Right lobe of liver (tissue), 6 donors: ENCODE data around the gene LCOR. TPM values are rescaled to one million over a fixed set of nuclear protein-coding genes. Genes with fewer than 3 reads are reported as not detected.

ENCODE experiments used
- ATAC-seq, 4 donors: fragments of 200-7000 bp; cut with Tn5 transposase; one replicate each; pipeline ENCODE4 v1.9.1; 2020; ENCODE audit warnings: mild to moderate bottlenecking in 4 of 4, moderate library complexity in 4 of 4
- DNase-seq, 3 donors: peaks; one replicate each; pipeline ENCODE4 v3.0.0-alpha.2; 2020
- H3K27ac ChIP-seq, 3 donors: fragments of 200-600 bp; one replicate each; pipeline ENCODE4 v1.8.0; 2022
- H3K27me3 ChIP-seq, 2 donors: fragments of 200-600 bp; one replicate each; pipeline ENCODE4 v1.8.0; 2022
- H3K36me3 ChIP-seq, 4 donors: fragments of 200-600 bp; sonication (generic) in 1 of 4; one replicate each; pipeline versions ENCODE4 v1.5.1 to v1.8.0; 2017 to 2022; ENCODE audit warnings: control low read depth in 1 of 4
- H3K4me1 ChIP-seq, 4 donors: fragments of 200-600 bp; sonication (generic) in 1 of 4; one replicate each; pipeline versions ENCODE4 v1.5.1 to v1.8.0; 2017 to 2022; ENCODE audit warnings: control low read depth in 1 of 4
- H3K4me3 ChIP-seq, 3 donors: fragments of 200-600 bp; one replicate each; pipeline ENCODE4 v1.8.0; 2022
- H3K9me3 ChIP-seq, 4 donors: fragments of 200-600 bp; sonication (generic) in 1 of 4; one replicate each; pipeline versions ENCODE4 v1.5.1 to v1.8.0; 2017 to 2022; ENCODE audit warnings: control low read depth in 1 of 4
- CTCF ChIP-seq, 4 donors: fragments of 200-600 bp in 3 of 4; fragments of 450-650 bp in 1 of 4; IDR thresholded peaks; one replicate each; pipeline versions ENCODE4 v1.5.1 to v1.8.0; 2016 to 2022; ENCODE audit warnings: antibody characterized with exemption in 4 of 4, mild to moderate bottlenecking in 2 of 4
- POLR2A ChIP-seq: fragments of 450-650 bp; IDR thresholded peaks from one replicate; pipeline ENCODE4 v1.6.1; 2017; ENCODE audit warnings: antibody characterized with exemption, mild to moderate bottlenecking
- WGBS: methylation state at CpG from one replicate; pipeline ENCODE4 v1.1.6; 2018; ENCODE audit warnings: low coverage, low lambda C conversion rate; ENCODE audit not compliant: insufficient coverage; ENCODE audit errors: missing lambda C conversion rate; 5-methylcytosine and 5-hydroxymethylcytosine counted together
- intact Hi-C, 2 donors: fragments of 100-400 bp; cut with DNase I; formaldehyde crosslinking; loops; one replicate each; pipeline versions ENCODE4 v1.11.2 to v1.14.1; 2022
- total RNA-seq, 6 experiments: library from RNA; depleted of rRNA in 2 of 6; stranded (reverse); fragments of >200 nt in 2 of 6; fragmentation: NEBNext Ultra II Directional in 3 of 6; extraction: Animal tissue kit (Norgen Biotek cat#: 25700) in 3 of 6; gene quantifications; one replicate each; pipeline versions ENCODE4 v1.1.0 to v1.2.4, GENCODE V29; 2016 to 2023
- donor health status: DM: no; HTN: yes; CAD: no.
- donor health status: DM: no; HTN: no; CAD: no.
- donor health status: DM: no; HTN: no; CAD: no.
- donor health status: DM: no; HTN: yes; CAD: no.
- donor health status: DM: no; HTN: yes; CAD: no.

Gene LCOR
- total RNA-seq, 6 experiments from 2014 or later: 8.6 to 16.3 (median 12.9) TPM

- H3K36me3 ChIP-seq: peaks cover 0 to 28% (median 11%) of the 10 kb centered on the region in 4 donors
- H3K9me3 ChIP-seq: no peaks in the 10 kb centered on the region
These were observed 119.9 kb downstream of the LCOR start for GRCh38 chr10:96951954-96952353.

GRCh38 chr10:96955794-96956193 lies 123.7 kb downstream of the LCOR start:
- intact Hi-C loops: no loop called here
- WGBS: 90% methylated on average over 4 of the region's 4 CpGs
- TF ChIP-seq POLR2A: no peak
- TF ChIP-seq CTCF (IDR thresholded peaks at IDR 0.05): no peak

More at GRCh38 chr10:96951954-96952353, 119.9 kb downstream of the LCOR start:
- Histone ChIP-seq H3K27me3 (no peaks in the 10 kb centered on the region), H3K4me1 (no peaks in the 10 kb centered on the region), H3K27ac (no peak overlapping the region), H3K4me3 (no peak overlapping the region)
- no peak for DNase-seq
- TF ChIP-seq CTCF (IDR thresholded peaks at IDR 0.05) (no peak), POLR2A (no peak)
- no peak for ATAC-seq
- intact Hi-C loops: no loop called here
- 95% methylated on average over 2 of the region's 2 CpGs for whole genome bisulfite sequencing

GRCh38 chr10:96958071-96958470 lies 126.0 kb downstream of the LCOR start:
- DNase-seq (no peak), ATAC-seq (no peak)
- H3K9me3 ChIP-seq: no peaks in the 10 kb centered on the region
- no peak overlapping the region for H3K4me3 ChIP-seq
- H3K27me3 ChIP-seq: no peaks in the 10 kb centered on the region
- WGBS: 94% methylated on average over 2 of the region's 2 CpGs
- H3K4me1 ChIP-seq: no peaks in the 10 kb centered on the region
- intact Hi-C loops: no loop called here
- H3K27ac ChIP-seq: no peak overlapping the region
- TF ChIP-seq CTCF (IDR thresholded peaks at IDR 0.05) (no peak), POLR2A (no peak)
- H3K36me3 ChIP-seq: peaks cover 0 to 20% (median 11%) of the 10 kb centered on the region in 4 donors

More at GRCh38 chr10:96955794-96956193, 123.7 kb downstream of the LCOR start:
- Histone ChIP-seq H3K36me3 (peaks cover 0 to 28% (median 11%) of the 10 kb centered on the region in 4 donors), H3K27me3 (no peaks in the 10 kb centered on the region), H3K4me3 (no peak overlapping the region), H3K4me1 (no peaks in the 10 kb centered on the region), H3K9me3 (no peaks in the 10 kb centered on the region), H3K27ac (no peak overlapping the region)
- no peak for DNase-seq
- ATAC-seq: no peak

GRCh38 chr10:96959733-96960132 lies 127.6 kb downstream of the LCOR start:
- Histone ChIP-seq H3K27ac (no peak overlapping the region), H3K4me1 (no peaks in the 10 kb centered on the region), H3K36me3 (peaks cover 0 to 20% (median 11%) of the 10 kb centered on the region in 4 donors), H3K4me3 (no peak overlapping the region), H3K27me3 (no peaks in the 10 kb centered on the region), H3K9me3 (no peaks in the 10 kb centered on the region)
- intact Hi-C loops: no loop called here
- ATAC-seq (no peak), DNase-seq (no peak)
- WGBS: 81% methylated on average over 1 of the region's 1 CpG
- TF ChIP-seq POLR2A: no peak
- TF ChIP-seq CTCF (IDR thresholded peaks at IDR 0.05): no peak

GRCh38 chr10:96960872-96961271 lies 128.8 kb downstream of the LCOR start:
- no peak for TF ChIP-seq POLR2A
- TF ChIP-seq CTCF (IDR thresholded peaks at IDR 0.05): no peak
- Histone ChIP-seq H3K36me3 (peaks cover 0 to 9% (median 3%) of the 10 kb centered on the region in 4 donors), H3K4me1 (no peaks in the 10 kb centered on the region), H3K27me3 (no peaks in the 10 kb centered on the region), H3K9me3 (no peaks in the 10 kb centered on the region), H3K4me3 (no peak overlapping the region), H3K27ac (no peak overlapping the region)
- DNase-seq (no peak), ATAC-seq (no peak)
- intact Hi-C loops: no loop called here
- 92% methylated on average over 2 of the region's 2 CpGs for WGBS
